Heart left ventricle (tissue), 13 donors: ENCODE data around the gene OSM.

Experiments
- CTCF ChIP-seq, 12 donors: fragments of 200-600 bp; sonication (generic) in 4 of 12; IDR thresholded peaks; one replicate each; pipeline versions ENCODE4 v1.5.0 to v1.8.0; 2018 to 2022; ENCODE audit warnings: antibody characterized with exemption in 12 of 12, mild to moderate bottlenecking in 5 of 12
- POLR2A ChIP-seq, 2 donors: fragments of 450-650 bp; IDR thresholded peaks; one replicate each; pipeline ENCODE4 v1.6.1; 2017; ENCODE audit warnings: antibody characterized with exemption in 2 of 2, mild to moderate bottlenecking in 2 of 2, moderate library complexity in 2 of 2
- donor health status: ischemic (EF 13 %, LVEDD 7.1; RV severe dilation, severe dysfunction).
- donor health status: DM: no; HTN: yes; CAD: no.
- donor health status: DM: no; HTN: no; CAD: no.
- donor health status: ischemic (EF 25% LVEDD 6.9; RV normal size, moderate dysfunction).
- donor health status: ischemic (EF 25% LVEDD 5.7; RV mildly dilated, moderate dysfunction).
- donor health status: ischemic (EF 35%, LVEDD 5.7; RV mildly dilated, moderate dysfunction).
- donor health status: nonischemic (EF 11% LVEDD 7.7; RV severe dilation, severe dysfunction).
- donor health status: DM: yes; HTN: yes; CAD: no.
- donor health status: PGD.
- donor health status: ischemic (EF 29% LVEDD 5.4; RV normal size, mild dysfunction).
- donor health status: nonischemic (EF 23%, LVEDD 6.1; RV moderate dilation, normal function).

- no peak for TF ChIP-seq CTCF (IDR thresholded peaks at IDR 0.05)
- TF ChIP-seq POLR2A (IDR thresholded peaks at IDR 0.05), result no peak
Measured at GRCh38 chr22:30279932-30280331, 13.3 kb upstream of the OSM start.
